ENCODE data around the gene MYOM1. TPM values are rescaled to one million over a fixed set of nuclear protein-coding genes. Genes with fewer than 3 reads are reported as not detected.

MYOM1 gene
- total RNA-seq, 2 donors from 2014 or later, result 2.8 to 7.9 TPM

DNA sequence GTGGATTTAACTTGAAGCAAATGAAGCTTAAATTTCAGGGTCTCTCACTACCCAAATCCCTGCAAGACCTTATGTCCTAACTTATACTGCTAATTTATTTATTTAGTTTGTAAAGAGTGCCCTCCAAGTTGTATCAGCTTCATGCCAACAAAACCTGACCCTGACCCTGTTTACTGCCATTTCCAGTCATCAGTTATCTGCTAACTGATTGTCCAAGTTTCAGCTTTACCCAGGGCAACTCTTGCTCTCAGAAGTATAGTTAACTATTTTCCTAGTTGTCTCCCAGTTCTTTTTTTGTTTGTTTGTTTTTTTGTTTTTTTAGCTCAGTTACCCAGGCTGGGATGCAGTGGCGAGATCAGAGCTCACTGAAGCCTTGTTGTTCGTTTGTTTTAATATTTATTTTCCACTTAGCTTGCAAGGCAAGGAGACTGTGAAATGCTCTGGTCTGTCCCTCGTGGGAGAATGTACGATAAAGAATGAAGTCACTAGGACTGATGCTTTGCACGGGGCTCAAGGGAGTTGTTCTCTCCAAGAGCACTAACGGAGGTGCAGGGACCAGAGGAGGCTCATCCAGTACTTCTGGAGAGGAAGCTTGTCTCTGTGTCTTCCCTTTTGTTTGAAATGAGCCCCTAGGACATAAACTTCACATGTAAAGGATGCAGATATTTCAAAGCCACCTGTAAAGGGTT lies 35.3 kb downstream of the MYOM1 start:
- no peaks in the 10 kb centered on the region for H3K4me1 ChIP-seq
- H3K27me3 ChIP-seq, result no peaks in the 10 kb centered on the region
- H3K36me3 ChIP-seq, result no peaks in the 10 kb centered on the region
- no peak overlapping the region for H3K4me3 ChIP-seq
- no peak for TF ChIP-seq CTCF (IDR thresholded peaks at IDR 0.05)
- H3K9me3 ChIP-seq, result no peaks in the 10 kb centered on the region
- intact Hi-C loops (cut with DNase I), result no loop called here
- H3K27ac ChIP-seq, result no peak overlapping the region
- no peak for DNase-seq
- no peak overlapping the region for H3K9ac ChIP-seq (ENCODE audit: low read depth in 2 of 2, low read length in 2 of 2)

GRCh38 chr18:3183103-3183717 lies 36.6 kb downstream of the MYOM1 start:
- no peaks in the 10 kb centered on the region for H3K36me3 ChIP-seq
- DNase-seq, result no peak
- no peak overlapping the region for H3K9ac ChIP-seq (ENCODE audit: low read depth in 2 of 2, low read length in 2 of 2)
- H3K27me3 ChIP-seq, result no peaks in the 10 kb centered on the region
- no peaks in the 10 kb centered on the region for H3K9me3 ChIP-seq
- H3K27ac ChIP-seq, result no peak overlapping the region
- no peak overlapping the region for H3K4me3 ChIP-seq
- no peak for TF ChIP-seq CTCF (IDR thresholded peaks at IDR 0.05)
- intact Hi-C loops (cut with DNase I), result no loop called here
- no peaks in the 10 kb centered on the region for H3K4me1 ChIP-seq

DNA sequence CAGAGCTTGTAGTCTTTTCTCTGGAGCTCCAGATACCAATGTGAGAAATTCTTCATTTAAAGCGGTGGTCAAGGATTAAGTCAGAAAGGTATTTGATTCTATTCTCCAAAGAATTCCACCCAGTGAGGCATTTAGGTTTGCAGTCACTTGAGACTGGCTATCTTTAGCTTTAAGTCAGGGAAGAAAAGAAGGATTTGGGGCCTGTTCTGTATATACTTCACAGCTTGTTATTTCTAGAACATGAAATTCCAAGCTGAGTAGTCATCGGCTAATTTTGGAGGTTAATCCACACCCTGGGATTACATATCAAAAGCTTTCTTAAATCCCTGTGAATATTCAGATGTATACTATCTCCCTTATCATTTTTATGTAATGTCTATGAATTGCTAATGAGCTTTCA lies 39.4 kb downstream of the MYOM1 start:
- intact Hi-C loops (cut with DNase I), result no loop called here
- H3K9ac ChIP-seq (ENCODE audit: low read depth in 2 of 2, low read length in 2 of 2), result no peak overlapping the region
- no peak overlapping the region for H3K27ac ChIP-seq
- H3K4me3 ChIP-seq, result no peak overlapping the region
- H3K4me1 ChIP-seq, result no peaks in the 10 kb centered on the region
- TF ChIP-seq CTCF (IDR thresholded peaks at IDR 0.05), result no peak
- H3K9me3 ChIP-seq, result no peaks in the 10 kb centered on the region
- no peaks in the 10 kb centered on the region for H3K27me3 ChIP-seq
- no peak for DNase-seq
- no peaks in the 10 kb centered on the region for H3K36me3 ChIP-seq

- intact Hi-C loops (cut with DNase I), result no loop called here
- Histone ChIP-seq H3K9me3 (no peaks in the 10 kb centered on the region), H3K4me3 (no peak overlapping the region), H3K27ac (no peak overlapping the region), H3K36me3 (no peaks in the 10 kb centered on the region), H3K27me3 (no peaks in the 10 kb centered on the region), H3K4me1 (no peaks in the 10 kb centered on the region), H3K9ac (ENCODE audit: low read depth in 2 of 2, low read length in 2 of 2) (no peak overlapping the region)
- DNase-seq, result no peak
- TF ChIP-seq CTCF (IDR thresholded peaks at IDR 0.05), result no peak
Observed at GRCh38 chr18:3179430-3180089, 40.2 kb downstream of the MYOM1 start.

GRCh38 chr18:3177902-3178687 lies 41.7 kb downstream of the MYOM1 start:
- Histone ChIP-seq H3K36me3 (no peaks in the 10 kb centered on the region), H3K27me3 (no peaks in the 10 kb centered on the region), H3K4me1 (no peaks in the 10 kb centered on the region), H3K9me3 (no peaks in the 10 kb centered on the region), H3K27ac (no peak overlapping the region), H3K9ac (ENCODE audit: low read depth in 2 of 2, low read length in 2 of 2) (no peak overlapping the region), H3K4me3 (no peak overlapping the region)
- intact Hi-C loops (cut with DNase I), result no loop called here
- TF ChIP-seq CTCF (IDR thresholded peaks at IDR 0.05), result no peak
- DNase-seq, result peak; percentile 48
